Astrocyte of the spinal cord (primary cell): ENCODE measurements around the gene CAMTA1.

Experiments used
- DNase-seq: peaks from one replicate; pipeline ENCODE4 v3.0.0; 2011; ENCODE audit warnings: low read depth, low spot score
- H3K4me3 ChIP-seq: 2 replicates; pipeline ENCODE4 v1.5.1; 2011; ENCODE audit warnings: low read depth, mild to moderate bottlenecking, low read length, moderate library complexity
- in situ Hi-C: cut with HindIII; loops from 2 replicates; pipeline ENCODE4 v1.10.0; 2017; ENCODE audit warnings: low sequenced_read_pairs
- TF ChIP-seq, protein P1 (sequence below): IDR thresholded peaks from 2 replicates; pipeline ENCODE4 v1.5.1; 2012; ENCODE audit warnings: low read depth, mild to moderate bottlenecking, low read length, inconsistent platforms

CAMTA1 gene

DNA sequence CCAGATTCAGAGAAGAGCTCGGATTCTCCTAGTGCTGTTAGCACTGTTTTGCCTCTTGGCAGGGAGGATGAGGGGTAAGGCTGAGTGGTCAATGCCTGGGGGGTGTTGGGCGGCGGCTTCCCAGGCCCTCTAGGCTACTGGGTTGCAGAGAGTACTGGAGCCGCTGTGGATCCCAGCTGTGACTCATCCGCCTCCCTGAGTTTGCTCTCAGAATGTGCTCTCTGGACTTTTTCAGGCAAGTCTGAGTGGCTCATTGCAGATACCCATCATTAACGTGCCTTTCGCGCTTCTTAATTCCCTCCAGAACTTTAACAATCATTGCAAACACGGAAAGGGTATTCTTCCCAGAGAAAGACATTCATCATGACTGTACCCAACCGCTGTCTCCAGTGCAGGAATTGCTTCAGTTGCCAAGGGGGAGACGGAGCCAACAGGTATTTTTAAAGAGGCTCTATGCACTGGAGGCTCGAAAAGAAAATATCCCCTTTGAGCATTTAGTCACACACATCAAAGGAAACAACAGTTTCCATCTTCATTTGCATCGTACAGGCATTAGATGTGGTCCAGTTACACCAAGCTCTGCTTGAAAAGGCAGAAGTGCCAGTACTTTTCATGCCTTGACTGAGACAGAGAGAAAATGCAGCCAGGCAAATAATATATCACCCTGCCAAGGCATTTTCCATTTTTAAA, 14.4 kb upstream of the CAMTA1 start:
- in situ Hi-C loops: no loop called here
- TF ChIP-seq, protein P1, sequence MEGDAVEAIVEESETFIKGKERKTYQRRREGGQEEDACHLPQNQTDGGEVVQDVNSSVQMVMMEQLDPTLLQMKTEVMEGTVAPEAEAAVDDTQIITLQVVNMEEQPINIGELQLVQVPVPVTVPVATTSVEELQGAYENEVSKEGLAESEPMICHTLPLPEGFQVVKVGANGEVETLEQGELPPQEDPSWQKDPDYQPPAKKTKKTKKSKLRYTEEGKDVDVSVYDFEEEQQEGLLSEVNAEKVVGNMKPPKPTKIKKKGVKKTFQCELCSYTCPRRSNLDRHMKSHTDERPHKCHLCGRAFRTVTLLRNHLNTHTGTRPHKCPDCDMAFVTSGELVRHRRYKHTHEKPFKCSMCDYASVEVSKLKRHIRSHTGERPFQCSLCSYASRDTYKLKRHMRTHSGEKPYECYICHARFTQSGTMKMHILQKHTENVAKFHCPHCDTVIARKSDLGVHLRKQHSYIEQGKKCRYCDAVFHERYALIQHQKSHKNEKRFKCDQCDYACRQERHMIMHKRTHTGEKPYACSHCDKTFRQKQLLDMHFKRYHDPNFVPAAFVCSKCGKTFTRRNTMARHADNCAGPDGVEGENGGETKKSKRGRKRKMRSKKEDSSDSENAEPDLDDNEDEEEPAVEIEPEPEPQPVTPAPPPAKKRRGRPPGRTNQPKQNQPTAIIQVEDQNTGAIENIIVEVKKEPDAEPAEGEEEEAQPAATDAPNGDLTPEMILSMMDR: no peak
- peak; percentile 46 for DNase-seq
- H3K4me3 ChIP-seq: no peak overlapping the region

DNA sequence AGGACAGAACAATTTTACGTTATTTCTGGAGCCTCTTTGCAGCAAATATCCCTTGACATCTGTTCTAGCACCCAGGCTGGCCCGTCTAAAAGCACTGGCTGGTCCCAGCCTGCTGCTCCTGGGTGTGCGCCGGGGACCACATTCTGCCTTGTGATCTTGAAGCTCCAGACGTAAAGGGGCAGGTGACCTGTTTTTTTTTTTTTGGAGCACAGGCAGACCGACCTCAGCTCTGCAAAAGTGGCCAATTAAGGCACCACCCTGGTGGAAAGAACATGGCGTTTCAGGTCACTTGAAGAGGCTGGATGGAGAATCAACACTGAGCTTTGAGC, 13.8 kb upstream of the CAMTA1 start:
- in situ Hi-C loops: no loop called here
- H3K4me3 ChIP-seq: no peak overlapping the region
- TF ChIP-seq, protein P1: no peak
- DNase-seq: no peak

DNA sequence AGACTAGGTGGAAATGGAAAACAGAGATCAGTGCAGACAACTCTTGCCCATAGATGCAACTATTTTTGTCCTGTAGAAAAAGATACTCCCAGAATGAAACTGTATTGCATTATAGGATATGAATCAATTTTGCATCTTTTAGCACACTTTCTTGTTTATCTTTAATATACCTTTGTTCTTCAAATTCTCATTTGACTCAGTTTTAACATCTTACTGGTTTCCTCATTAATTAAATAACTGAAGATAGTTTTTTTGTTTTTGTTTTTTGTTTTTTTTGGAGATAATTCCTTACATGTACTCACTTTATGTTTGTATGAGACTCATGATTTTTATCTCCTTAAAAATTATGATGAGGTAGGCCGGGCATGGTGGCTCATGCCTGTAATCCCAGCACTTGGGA, 10.9 kb upstream of the CAMTA1 start:
- in situ Hi-C loops: no loop called here
- no peak for DNase-seq
- TF ChIP-seq, protein P1: no peak
- no peak overlapping the region for H3K4me3 ChIP-seq

DNA sequence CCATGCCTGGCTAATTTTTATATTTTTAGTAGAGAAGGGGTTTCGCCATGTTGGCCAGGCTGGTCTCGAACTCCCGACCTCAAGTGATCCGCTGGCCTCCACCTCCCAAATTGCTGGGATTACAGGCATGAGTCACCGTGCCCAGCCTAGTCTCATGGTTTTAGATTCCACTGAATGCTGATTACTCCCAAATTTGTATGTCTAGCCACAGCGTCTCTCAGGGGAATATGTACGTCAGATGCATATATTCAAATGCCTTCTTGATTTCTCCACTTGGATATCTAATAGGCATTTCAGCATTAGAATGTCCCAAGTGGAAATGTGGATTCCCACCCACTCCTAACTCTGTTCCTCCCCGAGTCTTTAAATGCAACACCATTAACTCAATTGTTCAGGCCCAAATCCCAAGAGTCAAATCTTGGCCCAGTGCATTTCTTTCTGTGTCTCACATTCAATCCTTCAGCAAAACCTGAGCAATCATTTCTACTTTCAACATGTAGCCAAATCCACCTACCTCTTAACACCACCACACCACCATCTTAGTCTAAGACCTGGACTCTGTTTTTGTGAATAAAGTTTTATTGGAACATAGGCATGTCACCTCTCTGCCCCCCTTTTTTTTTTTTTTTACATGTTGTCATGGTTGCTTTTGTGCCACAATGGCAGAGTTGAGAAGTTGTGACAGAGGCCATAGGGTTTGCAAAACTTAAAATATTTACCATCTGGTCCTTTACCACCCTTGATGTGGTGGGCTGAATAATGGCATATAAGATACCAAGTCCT, 9.8 kb upstream of the CAMTA1 start:
- DNase-seq: no peak
- TF ChIP-seq, protein P1: no peak
- in situ Hi-C loops: no loop called here
- H3K4me3 ChIP-seq: no peak overlapping the region

DNA sequence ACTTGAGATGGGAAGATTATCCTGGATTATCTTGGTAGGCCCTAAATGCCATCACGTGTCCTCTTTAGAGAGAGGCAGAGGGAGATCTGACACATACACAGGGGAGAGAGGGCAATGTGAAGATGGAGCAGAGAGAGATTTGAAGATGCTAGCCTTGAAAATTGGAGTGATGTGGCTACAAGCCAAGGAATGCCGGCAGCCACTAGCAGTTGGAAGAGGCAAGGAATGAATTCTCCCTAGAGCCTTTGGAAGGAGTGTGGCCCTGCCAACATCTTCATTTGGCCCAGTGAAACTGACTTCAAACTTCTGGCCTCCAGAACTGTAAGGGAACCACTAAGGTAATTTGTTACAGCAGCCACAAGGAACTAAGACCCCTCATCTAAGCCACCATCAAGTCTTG, 8.9 kb upstream of the CAMTA1 start:
- DNase-seq: no peak
- TF ChIP-seq, protein P1: no peak
- in situ Hi-C loops: no loop called here

DNA sequence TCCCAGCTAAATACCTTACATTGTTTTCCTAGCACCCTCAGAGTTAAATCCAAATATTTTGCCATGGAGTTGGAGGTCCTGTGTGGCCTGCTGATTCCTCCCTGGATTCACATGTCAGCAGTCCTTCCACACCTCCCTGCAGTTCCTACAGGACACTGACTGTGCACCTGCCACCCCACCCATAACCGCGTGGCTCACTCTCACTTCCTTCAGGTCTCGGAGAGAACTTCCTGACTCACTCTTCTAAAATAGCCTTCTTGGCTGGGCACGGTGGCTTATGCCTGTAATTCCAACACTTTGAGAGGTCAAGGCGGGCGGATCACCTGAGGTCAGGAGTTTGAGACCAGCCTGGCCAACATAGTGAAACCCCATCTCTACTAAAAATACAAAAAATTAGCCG, 8.4 kb upstream of the CAMTA1 start:
- DNase-seq: no peak
- TF ChIP-seq, protein P1: no peak
- H3K4me3 ChIP-seq: no peak overlapping the region
- in situ Hi-C loops: no loop called here

More for the DNA sequence above, 8.9 kb upstream of the CAMTA1 start:
- H3K4me3 ChIP-seq: no peak overlapping the region
